Gastrocnemius medialis (tissue), 4 donors: ENCODE measurements around the gene ATP5MK. TPM values are rescaled to one million over a fixed set of nuclear protein-coding genes. Genes with fewer than 3 reads are reported as not detected.
A peak's percentile ranks its signal among the peaks of the same experiment; 100 is the strongest.
"Not testable (repeated sequence)": the region's sequence is repeated elsewhere in the genome, so short reads cannot be mapped to it uniquely, and the experiment has no call there.

ENCODE experiments used
- ATAC-seq, 2 donors: fragments of 150-250 bp; one replicate each; pipeline ENCODE4 v1.9.1; 2016
- DNase-seq, 2 donors: peaks; one replicate each; pipeline ENCODE4 v3.0.0-alpha.2; 2019
- H3K27ac ChIP-seq, 4 donors: fragments of 200-600 bp; sonication (generic); 1 replicate in 1 of 4; 2 replicates in 3 of 4; pipeline ENCODE4 v1.5.1; 2016 to 2018; ENCODE audit warnings: mild to moderate bottlenecking in 2 of 4, moderate library complexity in 1 of 4
- H3K27me3 ChIP-seq, 3 donors: fragments of 200-600 bp; sonication (generic) in 2 of 3; 1 replicate in 1 of 3; 2 replicates in 2 of 3; pipeline versions ENCODE4 v1.5.1 to v1.6.0; 2016 to 2019; ENCODE audit warnings: mild to moderate bottlenecking in 1 of 3, moderate library complexity in 1 of 3
- H3K36me3 ChIP-seq, 2 donors: fragments of 200-600 bp; sonication (generic) in 1 of 2; one replicate each; pipeline ENCODE4 v1.5.1; 2017 to 2018
- H3K4me1 ChIP-seq, 2 donors: fragments of 200-600 bp; sonication (generic) in 1 of 2; one replicate each; pipeline ENCODE4 v1.5.1; 2016 to 2017; ENCODE audit warnings: mild to moderate bottlenecking in 2 of 2
- H3K4me3 ChIP-seq, 4 donors: fragments of 200-600 bp; sonication (generic) in 3 of 4; 1 replicate in 1 of 4; 2 replicates in 3 of 4; pipeline ENCODE4 v1.5.1; 2016 to 2019; ENCODE audit warnings: mild to moderate bottlenecking in 2 of 4
- H3K9me3 ChIP-seq, 3 donors: fragments of 200-600 bp; sonication (generic) in 2 of 3; 1 replicate in 1 of 3; 2 replicates in 2 of 3; pipeline ENCODE4 v1.5.1; 2016 to 2019
- CTCF ChIP-seq, 5 experiments: fragments of 450-650 bp in 3 of 5; fragments of 200-600 bp in 2 of 5; sonication (generic) in 2 of 5; IDR thresholded peaks in 4 of 5; conservative IDR thresholded peaks in 1 of 5; 1 replicate in 4 of 5; 2 replicates in 1 of 5; pipeline ENCODE4 v1.5.1; 2016 to 2019; ENCODE audit warnings: antibody characterized with exemption in 5 of 5, mild to moderate bottlenecking in 3 of 5, moderate library complexity in 3 of 5
- POLR2A ChIP-seq, 2 donors: fragments of 450-650 bp; IDR thresholded peaks; one replicate each; pipeline ENCODE4 v1.6.1; 2017; ENCODE audit warnings: antibody characterized with exemption in 2 of 2, mild to moderate bottlenecking in 2 of 2, moderate library complexity in 2 of 2
- in situ Hi-C, 4 donors: fragments of 200-750 bp; cut with MboI; loops; one replicate each; pipeline versions ENCODE4 v1.15.0 to v1.8.0; 2017; ENCODE audit warnings: low sequenced_read_pairs in 4 of 4
- intact Hi-C: fragments of 100-400 bp; cut with DNase I; formaldehyde crosslinking; loops from one replicate; pipeline ENCODE4 v1.15.1; 2023; ENCODE audit warnings: low total_unique reads
- total RNA-seq, 4 donors: library from RNA; depleted of rRNA; stranded (reverse); fragments of >200 nt; gene quantifications; one replicate each; pipeline versions ENCODE4 v1.1.0 to v1.2.3, GENCODE V29; 2016

The ATP5MK gene
- total RNA-seq, 4 donors from 2014 or later: 436 to 724 (median 552) TPM

GRCh38 chr10:103367379-103367781 lies 28.9 kb downstream of the ATP5MK start:
- in situ Hi-C loops (no loop called here), intact Hi-C loops (loop anchor here (1.0 kb wide), 2 partner anchors 16 to 29 kb away; partner anchors contain the start of genes ATP5MK, PCGF6 and PDCD11)
- TF ChIP-seq POLR2A (IDR thresholded peaks at IDR 0.05) (no peak), CTCF (IDR thresholded peaks at IDR 0.05 in 4 of 5, conservative IDR thresholded peaks at IDR 0.05 in 1 of 5) (no peak)
- Histone ChIP-seq H3K9me3 (no peaks in the 10 kb centered on the region), H3K27ac (peak overlapping the region; percentile 85 to 91 (median 90)), H3K4me1 (peaks cover 23 to 29% of the 10 kb centered on the region in 2 donors), H3K27me3 (no peaks in the 10 kb centered on the region), H3K4me3 (peak overlapping the region; percentile 79 to 86 (median 81)), H3K36me3 (no peaks in the 10 kb centered on the region)
- DNase-seq (no peak), ATAC-seq (peak in 1 of 2 donors; percentile 1)

- DNase-seq, H3K4me3 ChIP-seq, intact Hi-C loops, H3K9me3 ChIP-seq, H3K4me1 ChIP-seq, ATAC-seq, H3K27ac ChIP-seq, H3K36me3 ChIP-seq, in situ Hi-C loops, H3K27me3 ChIP-seq: not testable (repeated sequence)
Measured at GRCh38 chr10:103360791-103361190, 35.5 kb downstream of the ATP5MK start.

- H3K36me3 ChIP-seq, DNase-seq, H3K27me3 ChIP-seq, H3K27ac ChIP-seq, H3K9me3 ChIP-seq, ATAC-seq, intact Hi-C loops, in situ Hi-C loops, H3K4me3 ChIP-seq, H3K4me1 ChIP-seq: not testable (repeated sequence)
Measured at GRCh38 chr10:103359493-103359892, 36.8 kb downstream of the ATP5MK start.

- no peak for TF ChIP-seq POLR2A (IDR thresholded peaks at IDR 0.05)
- no peak for TF ChIP-seq CTCF (IDR thresholded peaks at IDR 0.05 in 4 of 5, conservative IDR thresholded peaks at IDR 0.05 in 1 of 5)
- Histone ChIP-seq H3K9me3 (no peaks in the 10 kb centered on the region), H3K36me3 (no peaks in the 10 kb centered on the region), H3K4me1 (peaks cover 4 to 5% of the 10 kb centered on the region in 2 donors), H3K27ac (no peak overlapping the region), H3K27me3 (no peaks in the 10 kb centered on the region), H3K4me3 (no peak overlapping the region)
- ATAC-seq: no peak
- DNase-seq: no peak
- in situ Hi-C loops: no loop called here
- intact Hi-C loops: no loop called here
Measured at GRCh38 chr10:103355906-103356599, 40.2 kb downstream of the ATP5MK start.

- H3K4me3 ChIP-seq, H3K36me3 ChIP-seq, DNase-seq, intact Hi-C loops, H3K27me3 ChIP-seq, H3K9me3 ChIP-seq, in situ Hi-C loops, H3K27ac ChIP-seq, ATAC-seq: not testable (repeated sequence)
- peaks cover 10 to 11% of the 10 kb centered on the region in 2 donors for H3K4me1 ChIP-seq
Measured at GRCh38 chr10:103354567-103354966, 41.7 kb downstream of the ATP5MK start.

- no peak for ATAC-seq
Measured at GRCh38 chr10:103353281-103353680, 43.0 kb downstream of the ATP5MK start.

More at GRCh38 chr10:103353281-103353680, 43.0 kb downstream of the ATP5MK start:
- in situ Hi-C loops (no loop called here), intact Hi-C loops (no loop called here)
- H3K9me3 ChIP-seq: no peaks in the 10 kb centered on the region
- H3K27me3 ChIP-seq: no peaks in the 10 kb centered on the region
- H3K4me3 ChIP-seq: no peak overlapping the region
- peaks cover 0 to 4% of the 10 kb centered on the region in 2 donors for H3K36me3 ChIP-seq
- no peak for DNase-seq
- H3K27ac ChIP-seq: no peak overlapping the region
- TF ChIP-seq POLR2A (IDR thresholded peaks at IDR 0.05) (no peak), CTCF (IDR thresholded peaks at IDR 0.05 in 4 of 5, conservative IDR thresholded peaks at IDR 0.05 in 1 of 5) (no peak)
- peaks cover 10 to 11% of the 10 kb centered on the region in 2 donors for H3K4me1 ChIP-seq
